Fibroblast of lung (primary cell): ENCODE measurements around the gene TMC5. TPM values are rescaled to one million over a fixed set of nuclear protein-coding genes. Genes with fewer than 3 reads are reported as not detected.

Experiments used
- DNase-seq, 2 donors: peaks; one replicate each; pipeline versions ENCODE4 v3.0.0 to v3.0.0-alpha.2; 2010; ENCODE audit warnings: low read depth in 2 of 2
- H2AFZ ChIP-seq: 2 replicates; pipeline ENCODE4 v1.5.1; 2012; ENCODE audit warnings: low read length, control low read depth, inconsistent platforms
- H3K27ac ChIP-seq: 2 replicates; pipeline ENCODE4 v1.5.1; 2011; ENCODE audit warnings: low read length, control low read depth; ENCODE audit not compliant: insufficient read depth
- H3K27me3 ChIP-seq: 2 replicates; pipeline ENCODE4 v1.5.1; 2011; ENCODE audit warnings: mild to moderate bottlenecking, low read length; ENCODE audit not compliant: control insufficient read depth, insufficient read depth
- H3K36me3 ChIP-seq: 2 replicates; pipeline ENCODE4 v1.5.1; 2011; ENCODE audit warnings: low read length; ENCODE audit not compliant: control insufficient read depth, insufficient read depth
- H3K4me1 ChIP-seq: 2 replicates; pipeline ENCODE4 v1.5.1; 2011; ENCODE audit warnings: low read length; ENCODE audit not compliant: control insufficient read depth, insufficient read depth; ENCODE audit errors: extremely low read depth
- H3K4me2 ChIP-seq: 2 replicates; pipeline ENCODE4 v1.5.1; 2011; ENCODE audit warnings: low read length, control low read depth; ENCODE audit not compliant: insufficient read depth; ENCODE audit errors: extremely low read depth
- H3K4me3 ChIP-seq, 4 experiments: fragments of 200-600 bp in 1 of 4; sonication (generic) in 1 of 4; replicated peaks in 1 of 4; 2 replicates each; pipeline ENCODE4 v1.5.1; 2011 to 2016; ENCODE audit warnings: low read length in 4 of 4, low read depth in 3 of 4, mild to moderate bottlenecking in 3 of 4, control low read depth in 2 of 4, inconsistent platforms in 1 of 4, mixed read lengths in 1 of 4; ENCODE audit not compliant: insufficient read depth in 1 of 4; ENCODE audit errors: control extremely low read depth in 1 of 4
- H3K79me2 ChIP-seq: 2 replicates; pipeline ENCODE4 v1.5.1; 2012; ENCODE audit warnings: mild to moderate bottlenecking, low read length, inconsistent platforms; ENCODE audit not compliant: control insufficient read depth, insufficient read depth
- H3K9ac ChIP-seq: 2 replicates; pipeline ENCODE4 v1.5.1; 2011; ENCODE audit warnings: mild to moderate bottlenecking, low read length, control low read depth; ENCODE audit not compliant: insufficient read depth
- H3K9me3 ChIP-seq: 2 replicates; pipeline ENCODE4 v1.5.1; 2012; ENCODE audit warnings: low read depth, low read length; ENCODE audit not compliant: control insufficient read depth, insufficient read depth
- H4K20me1 ChIP-seq: 2 replicates; pipeline ENCODE4 v1.5.1; 2011; ENCODE audit warnings: low read length; ENCODE audit not compliant: control insufficient read depth, insufficient read depth; ENCODE audit errors: extremely low read depth
- CTCF ChIP-seq, 2 donors: IDR thresholded peaks in 1 of 2; conservative IDR thresholded peaks in 1 of 2; 1 replicate in 1 of 2; 2 replicates in 1 of 2; pipeline ENCODE4 v1.5.1; 2011 to 2012; ENCODE audit warnings: low read length in 2 of 2, control low read depth in 1 of 2, inconsistent platforms in 1 of 2, low read depth in 1 of 2, mild to moderate bottlenecking in 1 of 2
- EZH2 ChIP-seq: IDR thresholded peaks from 2 replicates; pipeline ENCODE4 v1.5.1; 2012; ENCODE audit warnings: low read length, control low read depth, mild to moderate bottlenecking; ENCODE audit errors: missing control alignments
- polyA plus RNA-seq, 2 donors: library from polyadenylated mRNA; depleted of rRNA in 1 of 2; stranded (reverse) in 1 of 2; unstranded in 1 of 2; fragments of >200 nt; gene quantifications; 2 replicates each; pipeline ENCODE4 v1.2.1, GENCODE V29; 2011 to 2012; ENCODE audit warnings: missing spikeins in 1 of 2
- total RNA-seq: library from RNA; depleted of rRNA; stranded (reverse); fragments of >200 nt; gene quantifications from 2 replicates; pipeline ENCODE4 v1.2.1, GENCODE V29; 2014

TMC5 gene
- total and polyA plus RNA-seq, 2 donors (not counting 1 experiment from before 2014, with no cell fraction given), result not detected

DNA sequence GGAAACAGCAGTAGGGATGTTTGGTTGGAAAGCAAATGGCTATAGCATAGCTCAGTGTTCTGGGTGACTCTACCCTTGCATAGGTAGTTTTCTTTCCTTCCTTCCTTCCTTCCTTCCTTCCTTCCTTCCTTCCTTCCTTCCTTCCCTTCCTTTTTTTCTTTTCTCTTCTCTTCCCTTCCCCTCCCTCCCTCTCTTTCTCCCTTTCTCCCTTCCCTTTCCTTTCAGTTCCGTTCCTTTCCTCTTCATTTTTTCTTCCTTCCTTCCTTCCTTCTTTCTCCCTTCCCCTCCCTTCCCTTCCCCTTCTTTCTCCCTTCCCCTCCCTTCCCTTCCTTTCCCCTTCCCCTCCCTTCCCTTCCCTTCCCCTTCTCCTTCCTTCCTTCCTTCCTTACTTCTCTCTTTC is 72.9 kb downstream of the TMC5 start:
- H3K27ac ChIP-seq, result no peak overlapping the region
- H3K4me3 ChIP-seq, result no peak overlapping the region
- H2AFZ ChIP-seq, result no peak overlapping the region
- no peaks in the 10 kb centered on the region for H3K79me2 ChIP-seq
- TF ChIP-seq EZH2 (no peak), CTCF (conservative IDR thresholded peaks at IDR 0.05 in 1 of 2, IDR thresholded peaks at IDR 0.05 in 1 of 2; ENCODE audit: low read depth in 1 of 2, low read length in 2 of 2) (no peak)
- H3K36me3 ChIP-seq, result no peaks in the 10 kb centered on the region
- no peak for DNase-seq
- no peaks in the 10 kb centered on the region for H3K27me3 ChIP-seq
- no peak overlapping the region for H3K4me2 ChIP-seq
- no peaks in the 10 kb centered on the region for H3K4me1 ChIP-seq
- H3K9ac ChIP-seq, result no peak overlapping the region
- H3K9me3 ChIP-seq, result no peaks in the 10 kb centered on the region
- no peaks in the 10 kb centered on the region for H4K20me1 ChIP-seq

- H3K27me3 ChIP-seq, result no peaks in the 10 kb centered on the region
- H3K4me3 ChIP-seq, result no peak overlapping the region
- no peaks in the 10 kb centered on the region for H3K9me3 ChIP-seq
- H2AFZ ChIP-seq, result no peak overlapping the region
- H3K27ac ChIP-seq, result no peak overlapping the region
- DNase-seq, result no peak
- no peaks in the 10 kb centered on the region for H4K20me1 ChIP-seq
- no peak for TF ChIP-seq EZH2
- H3K36me3 ChIP-seq, result peaks cover 2% of the 10 kb centered on the region
- H3K9ac ChIP-seq, result no peak overlapping the region
- H3K4me2 ChIP-seq, result no peak overlapping the region
- no peaks in the 10 kb centered on the region for H3K79me2 ChIP-seq
- H3K4me1 ChIP-seq, result no peaks in the 10 kb centered on the region
Measured at GRCh38 chr16:19497176-19497575, 79.5 kb downstream of the TMC5 start.

DNA sequence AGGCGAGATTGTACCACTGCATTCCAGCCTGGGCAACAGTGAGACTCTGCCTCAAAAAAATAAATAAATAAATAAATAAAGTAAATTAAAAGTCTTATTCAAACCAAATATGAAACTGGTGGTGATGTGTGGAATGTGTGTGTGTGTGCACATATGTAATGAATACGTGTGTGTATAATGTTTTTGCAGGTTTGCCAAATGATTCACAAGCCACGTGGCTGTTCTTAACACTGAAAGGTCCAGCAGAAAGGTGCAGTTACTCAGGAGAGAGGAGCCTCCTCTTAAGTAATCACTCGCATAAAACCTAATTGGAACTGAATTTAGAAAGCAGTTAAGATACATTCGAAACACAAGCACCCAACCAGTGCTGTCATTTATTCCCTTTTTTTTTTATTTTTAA is 81.3 kb downstream of the TMC5 start:
- Histone ChIP-seq H3K4me3 (no peak overlapping the region), H3K9me3 (no peaks in the 10 kb centered on the region), H3K27ac (no peak overlapping the region), H3K9ac (no peak overlapping the region), H2AFZ (no peak overlapping the region), H3K4me1 (no peaks in the 10 kb centered on the region), H3K27me3 (no peaks in the 10 kb centered on the region), H4K20me1 (no peaks in the 10 kb centered on the region), H3K79me2 (no peaks in the 10 kb centered on the region), H3K4me2 (no peak overlapping the region), H3K36me3 (peaks cover 8% of the 10 kb centered on the region)
- no peak for DNase-seq
- no peak for TF ChIP-seq CTCF (conservative IDR thresholded peaks at IDR 0.05 in 1 of 2, IDR thresholded peaks at IDR 0.05 in 1 of 2; ENCODE audit: low read depth in 1 of 2, low read length in 2 of 2)
- TF ChIP-seq EZH2, result no peak
